ENCODE measurements around the gene MFSD11.

- TF ChIP-seq CTCF (IDR thresholded peaks at IDR 0.05) (no peak), POLR2A (IDR thresholded peaks at IDR 0.05) (no peak)
Measured at GRCh38 chr17:76721463-76721862, 16.5 kb upstream of the MFSD11 start.

Data from Peyer's patch (tissue), 4 donors.